AG09319 (cell line): ENCODE data around the gene KDM4D.

Experiments used
- DNase-seq: peaks from one replicate; pipeline ENCODE4 v3.0.0-alpha.2; 2010; ENCODE audit warnings: low read depth; ENCODE audit errors: extremely low read depth
- CTCF ChIP-seq: IDR thresholded peaks from 2 replicates; pipeline ENCODE4 v1.5.1; 2011; ENCODE audit warnings: low read depth, mild to moderate bottlenecking, inconsistent platforms, low read length, moderate library complexity

Gene KDM4D

GRCh38 chr11:94959179-94959578 lies 14.3 kb upstream of the KDM4D start:
- no peak for TF ChIP-seq CTCF

GRCh38 chr11:94960488-94960887 lies 13.0 kb upstream of the KDM4D start:
- no peak for TF ChIP-seq CTCF
- DNase-seq: no peak

More at GRCh38 chr11:94959179-94959578, 14.3 kb upstream of the KDM4D start:
- DNase-seq: no peak

- no peak for DNase-seq
- no peak for TF ChIP-seq CTCF
Observed at GRCh38 chr11:94961255-94961654, 12.3 kb upstream of the KDM4D start.

GRCh38 chr11:94964934-94965333 lies 8.6 kb upstream of the KDM4D start:
- DNase-seq: no peak
- TF ChIP-seq CTCF: no peak

- peak; percentile 18 for DNase-seq
- TF ChIP-seq CTCF: peak; percentile 63
Observed at GRCh38 chr11:94968334-94968958, 5.1 kb upstream of the KDM4D start.

GRCh38 chr11:94972700-94973098 lies 810 bp upstream of the KDM4D start:
- DNase-seq: no peak
- no peak for TF ChIP-seq CTCF

GRCh38 chr11:94974178-94974577 lies 669 bp downstream of the KDM4D start:
- TF ChIP-seq CTCF: no peak
- no peak for DNase-seq
